Thyroid gland (tissue), 4 donors: ENCODE results near the gene FMN2.

Source experiments
- CTCF ChIP-seq, 6 experiments: fragments of 200-600 bp in 3 of 6; fragments of 450-650 bp in 3 of 6; sonication (generic) in 3 of 6; IDR thresholded peaks; one replicate each; pipeline ENCODE4 v1.5.1; 2016 to 2019; ENCODE audit warnings: antibody characterized with exemption in 6 of 6, mild to moderate bottlenecking in 2 of 6, inconsistent platforms in 1 of 6, moderate library complexity in 1 of 6
- POLR2A ChIP-seq, 2 donors: fragments of 450-650 bp; IDR thresholded peaks; one replicate each; pipeline ENCODE4 v1.6.1; 2017; ENCODE audit warnings: antibody characterized with exemption in 2 of 2, mild to moderate bottlenecking in 2 of 2, moderate library complexity in 1 of 2

- TF ChIP-seq CTCF (IDR thresholded peaks at IDR 0.05) (no peak), POLR2A (IDR thresholded peaks at IDR 0.05) (no peak)
Observed at GRCh38 chr1:240395336-240395735, 303.7 kb downstream of the FMN2 start.
